HG02981 (cell line): ENCODE results near the gene ANKRD39.
A peak's percentile ranks its signal among the peaks of the same experiment; 100 is the strongest.
"Not testable (repeated sequence)": the region's sequence is repeated elsewhere in the genome, so short reads cannot be mapped to it uniquely, and the experiment has no call there.

Experiments
- ATAC-seq: cut with Tn5 transposase; IDR thresholded peaks from one replicate; pipeline ENCODE4 v1.9.1; 2021; ENCODE audit warnings: mild to moderate bottlenecking, moderate library complexity; ENCODE audit not compliant: unreplicated experiment

The ANKRD39 gene

DNA sequence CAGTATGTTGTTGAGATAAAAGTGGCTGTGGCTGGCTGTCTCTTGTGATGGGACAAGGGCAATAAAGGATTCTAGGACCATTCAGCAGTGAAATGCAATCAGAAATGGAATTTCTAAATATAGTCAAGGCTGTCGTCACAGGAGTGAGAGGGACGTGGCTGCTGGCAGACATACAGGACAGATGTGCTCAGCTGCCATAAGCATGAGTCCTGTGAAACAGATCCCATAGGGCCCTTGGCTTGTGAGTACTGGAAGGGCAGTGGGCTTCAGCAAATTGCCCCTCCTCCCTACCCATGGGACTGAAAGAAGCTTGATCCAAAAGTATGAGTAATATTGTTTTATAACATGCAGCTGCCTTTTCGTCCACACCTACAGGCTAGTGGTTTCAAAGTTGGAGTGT, 45.9 kb downstream of the ANKRD39 start:
- no peak for ATAC-seq

DNA sequence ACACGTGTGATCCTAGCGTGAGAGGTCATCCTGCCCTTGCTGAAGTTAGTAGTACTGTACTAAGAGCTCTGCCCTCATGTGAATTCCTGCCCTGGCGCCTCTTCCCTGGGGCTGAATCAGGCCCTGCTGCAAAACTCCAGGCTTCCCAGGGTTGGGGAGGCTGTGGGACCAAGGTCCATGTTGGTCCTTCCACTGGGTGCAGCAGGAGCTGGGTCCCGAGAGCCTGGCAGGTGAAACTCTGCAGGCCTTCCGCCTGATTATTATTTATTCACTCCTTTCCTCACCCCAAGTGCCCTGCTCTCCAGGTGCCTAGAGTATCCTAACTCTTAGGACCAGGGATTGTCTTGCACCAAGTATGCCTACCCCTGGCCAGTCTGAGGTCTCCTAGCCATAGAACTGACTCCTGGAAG, 47.0 kb downstream of the ANKRD39 start:
- no peak for ATAC-seq

DNA sequence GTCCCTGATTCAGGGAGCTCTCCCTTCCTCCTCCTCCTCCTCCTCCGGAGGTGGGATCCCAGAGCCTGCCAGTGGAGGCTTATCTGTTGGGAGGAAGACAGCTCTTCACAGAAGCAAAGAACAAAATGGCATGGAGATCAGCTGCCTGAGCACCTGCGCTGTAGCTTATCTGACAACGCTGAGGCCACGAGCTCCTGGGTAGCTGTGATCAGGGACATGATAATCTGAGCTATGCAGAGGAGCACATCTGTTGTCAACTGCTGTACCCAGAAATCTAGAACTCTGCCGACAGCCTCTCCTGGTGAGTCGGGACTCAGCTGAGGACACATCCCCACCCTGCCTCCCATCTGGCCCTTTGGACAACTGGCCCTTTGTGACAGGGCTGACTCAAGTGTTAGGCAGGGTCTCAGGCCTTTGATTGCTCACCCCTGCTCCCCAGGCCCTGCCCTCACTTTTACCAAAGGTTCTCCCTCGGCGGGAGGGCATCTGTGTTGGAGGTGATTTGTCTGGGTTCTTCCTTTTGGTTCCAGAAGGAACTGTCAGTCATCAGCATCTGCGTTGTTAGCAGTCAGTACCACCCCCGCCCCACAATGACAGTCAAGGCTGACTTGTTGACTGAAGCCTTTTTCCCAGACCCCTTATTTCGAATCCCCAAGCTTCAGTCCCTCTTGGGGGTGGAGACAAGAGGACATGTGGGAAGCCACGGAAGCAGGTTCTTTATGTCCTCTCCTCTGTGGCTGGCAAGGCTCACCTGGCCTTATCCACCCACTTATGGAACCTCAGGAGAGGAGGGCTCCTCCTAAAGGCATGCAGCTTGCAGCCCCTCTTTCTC, 47.6 kb downstream of the ANKRD39 start:
- ATAC-seq = no peak

DNA sequence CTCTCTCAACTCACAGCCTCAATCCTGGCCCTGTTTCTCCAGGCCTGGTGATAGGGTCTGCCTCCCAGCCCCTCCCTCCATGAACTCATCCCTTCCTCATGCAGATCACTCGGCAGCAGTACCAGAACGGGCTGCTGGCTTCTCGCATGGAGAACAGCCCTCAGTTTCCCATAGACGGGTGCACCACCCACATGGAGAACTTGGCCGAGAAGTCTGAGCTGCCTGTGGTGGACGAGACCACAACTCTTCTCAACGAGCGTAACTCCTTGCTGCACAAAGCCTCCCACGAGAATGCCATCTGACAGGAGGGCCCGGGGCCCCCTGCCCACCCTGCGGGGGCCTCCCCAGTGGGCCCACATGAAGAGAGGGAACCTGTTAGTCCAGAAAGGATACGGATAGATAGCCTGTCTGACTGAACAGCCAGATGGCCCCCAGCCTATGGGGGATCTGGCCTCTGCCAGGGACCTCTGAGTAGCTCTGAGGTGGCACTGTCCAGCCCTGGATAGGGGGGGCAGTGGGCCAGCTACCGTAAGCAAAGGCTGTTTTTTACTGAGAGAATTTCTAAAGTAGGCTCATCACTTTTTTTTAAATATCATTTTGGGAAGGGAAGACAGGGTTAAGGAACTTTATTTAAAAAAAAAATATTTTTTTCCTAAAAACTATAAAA, 48.5 kb downstream of the ANKRD39 start:
- ATAC-seq = no peak

DNA sequence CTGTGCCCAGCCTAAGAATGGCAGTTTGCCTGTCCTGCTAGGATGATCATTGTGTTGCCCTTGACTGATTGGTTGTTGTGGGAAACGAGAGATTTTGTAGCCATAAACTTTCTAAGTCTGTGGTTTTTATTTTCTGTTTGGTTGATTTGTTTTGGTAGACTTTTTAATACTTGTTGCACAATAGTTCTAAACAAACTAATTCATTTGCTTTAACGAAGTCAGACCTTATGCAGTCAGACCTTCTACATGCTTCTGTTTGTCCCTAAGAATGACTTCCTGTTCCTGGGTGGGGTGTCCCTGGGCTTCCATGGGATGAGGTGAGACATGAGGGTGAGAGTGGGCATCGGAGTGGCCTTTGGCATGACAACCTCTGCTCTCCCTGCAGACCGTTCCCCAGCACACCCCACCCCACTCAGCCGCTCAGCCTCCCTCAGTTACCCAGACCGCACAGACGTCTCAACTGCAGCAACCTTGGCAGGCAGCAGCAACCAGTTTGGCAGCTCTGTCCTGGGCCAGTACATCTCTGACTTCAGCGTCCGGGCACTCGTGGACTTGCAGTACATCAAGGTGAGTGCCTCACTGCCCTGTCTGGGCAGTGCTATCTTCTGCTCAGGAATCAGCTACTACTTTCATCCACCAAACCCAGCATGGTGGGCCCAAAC, 49.5 kb downstream of the ANKRD39 start:
- no peak for ATAC-seq

DNA sequence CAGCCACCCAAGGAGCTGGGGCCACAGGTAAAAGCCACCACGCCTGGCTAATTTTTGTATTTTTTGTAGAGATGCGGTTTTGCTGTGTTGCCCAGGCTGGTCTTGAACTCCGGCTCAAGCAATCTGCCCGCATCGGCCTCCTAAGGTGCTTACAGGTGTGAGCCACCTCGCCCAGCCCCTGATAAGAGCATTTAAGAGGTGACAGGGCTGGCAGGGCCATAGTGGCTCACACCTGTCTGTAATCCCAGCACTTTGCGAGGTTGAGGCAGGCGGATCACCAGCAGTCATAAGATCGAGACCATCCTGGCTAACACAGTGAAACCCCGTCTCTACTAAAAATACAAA, 50.7 kb downstream of the ANKRD39 start:
- no peak for ATAC-seq

DNA sequence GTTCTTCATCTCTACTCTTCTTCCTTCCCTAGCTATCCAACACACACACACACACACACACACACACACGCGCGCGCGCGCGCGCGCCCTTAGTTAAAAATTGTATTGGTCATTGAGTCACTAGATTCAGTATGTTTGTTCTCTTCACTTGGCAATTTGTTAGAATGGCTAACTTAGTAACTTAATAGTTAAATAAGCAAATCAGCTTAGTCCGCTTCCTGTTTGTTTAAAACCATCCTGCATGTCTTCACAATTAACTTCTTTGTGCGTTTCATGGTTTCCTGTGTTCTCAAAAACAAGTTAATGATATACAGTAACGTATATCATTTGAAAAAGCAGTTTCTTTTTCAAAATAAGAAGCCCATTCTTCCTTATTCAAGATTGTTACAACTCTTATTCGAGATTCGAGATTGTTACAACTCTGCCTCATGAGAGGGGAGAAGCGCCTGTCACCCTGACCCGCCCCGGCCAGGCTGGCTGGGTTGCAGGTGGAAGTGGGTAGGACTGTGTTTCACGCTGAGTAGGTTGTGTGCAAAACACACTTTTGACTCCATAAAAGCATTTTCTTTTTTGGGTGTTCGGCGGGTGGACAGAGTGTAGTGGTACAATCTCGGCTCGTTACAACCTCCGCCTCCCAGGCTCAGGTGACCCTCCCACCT, 51.2 kb downstream of the ANKRD39 start:
- ATAC-seq = peak; percentile 64

DNA sequence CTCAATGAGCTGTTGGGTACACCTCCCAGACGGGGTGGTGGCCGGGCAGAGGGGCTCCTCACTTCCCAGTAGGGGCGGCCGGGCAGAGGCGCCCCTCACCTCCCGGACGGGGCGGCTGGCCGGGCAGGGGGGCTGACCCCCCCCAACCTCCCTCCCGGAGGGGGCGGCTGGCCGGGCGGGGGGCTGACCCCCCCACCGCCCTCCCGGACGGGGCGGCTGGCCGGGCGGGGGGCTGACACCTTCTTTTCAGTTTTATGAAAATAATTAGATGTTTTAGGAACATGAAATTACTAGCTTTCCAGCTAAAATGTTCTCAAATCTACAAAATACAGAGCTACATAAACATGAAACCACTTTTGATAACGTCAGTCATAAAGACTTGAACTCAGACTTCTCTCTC, 51.9 kb downstream of the ANKRD39 start:
- ATAC-seq = not testable (repeated sequence)

DNA sequence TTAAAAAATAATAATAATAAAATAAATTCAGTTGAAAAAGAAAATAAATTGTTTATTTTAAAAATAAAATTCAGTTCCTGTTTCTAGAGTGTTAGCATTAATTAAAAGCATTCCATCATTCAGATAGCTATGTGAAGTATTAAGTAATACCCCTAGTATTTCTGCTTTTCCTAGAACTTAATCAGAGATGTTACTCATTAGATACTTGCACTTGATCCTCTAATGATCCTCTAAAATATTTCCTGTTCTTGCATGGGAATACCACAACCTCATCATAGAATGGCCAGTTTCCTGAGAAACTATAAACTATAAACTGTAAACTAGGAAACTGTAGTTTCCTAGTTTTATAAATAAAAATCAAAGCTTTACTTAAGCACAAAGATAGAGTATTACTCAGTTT, 52.8 kb downstream of the ANKRD39 start:
- ATAC-seq = no peak

DNA sequence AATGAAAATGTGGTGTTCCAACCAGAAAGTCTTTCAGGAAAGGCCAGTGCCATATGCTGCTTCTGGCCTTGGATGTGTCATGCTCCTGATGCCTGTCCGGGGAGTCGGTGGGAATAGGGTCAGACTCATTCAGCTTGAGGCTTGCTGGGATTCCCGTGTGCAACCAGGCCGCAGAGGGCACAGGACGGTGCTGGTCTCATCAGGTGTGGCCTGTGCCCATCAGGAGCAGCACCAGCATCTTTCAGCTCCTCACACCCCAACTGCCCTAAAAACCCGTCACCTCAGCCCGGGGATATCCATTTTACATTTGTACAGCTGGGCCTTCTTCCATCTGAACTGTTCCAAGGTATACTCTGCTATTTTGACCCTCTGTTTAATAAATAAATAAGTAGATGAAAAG, 55.1 kb downstream of the ANKRD39 start:
- no peak for ATAC-seq

DNA sequence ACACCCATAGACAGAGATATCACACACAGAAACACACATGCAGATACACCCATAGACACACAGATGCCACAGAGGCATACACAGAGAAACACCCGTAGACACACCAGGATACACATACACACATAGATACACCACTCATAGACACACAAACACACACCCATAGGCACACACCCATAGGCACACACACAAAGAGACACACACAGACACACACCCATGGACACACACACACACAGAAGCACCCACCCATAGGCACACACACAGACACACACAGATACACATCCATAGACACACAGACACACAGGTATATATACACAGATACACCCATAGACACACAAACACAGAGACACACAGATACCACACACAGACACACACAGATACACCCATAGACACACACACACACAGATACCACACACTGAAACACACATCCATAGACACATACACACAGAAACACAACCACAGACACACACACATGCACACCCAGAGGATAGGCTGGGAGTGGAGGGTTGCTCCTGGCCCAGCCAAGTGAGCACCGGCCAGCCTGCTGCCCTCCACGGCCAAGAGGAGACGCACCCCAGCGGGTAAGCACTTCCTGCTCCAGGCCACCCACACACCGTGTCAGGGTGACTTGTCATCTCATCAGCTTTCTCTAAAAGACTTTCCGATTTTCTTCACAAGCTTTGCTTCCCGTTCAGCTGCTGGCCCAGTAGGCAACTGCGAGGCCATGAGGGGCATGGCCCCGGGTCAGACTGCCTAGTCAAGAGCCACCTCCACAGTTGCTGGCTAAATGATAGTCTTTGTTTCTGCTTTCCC, 55.8 kb downstream of the ANKRD39 start:
- ATAC-seq = no peak

DNA sequence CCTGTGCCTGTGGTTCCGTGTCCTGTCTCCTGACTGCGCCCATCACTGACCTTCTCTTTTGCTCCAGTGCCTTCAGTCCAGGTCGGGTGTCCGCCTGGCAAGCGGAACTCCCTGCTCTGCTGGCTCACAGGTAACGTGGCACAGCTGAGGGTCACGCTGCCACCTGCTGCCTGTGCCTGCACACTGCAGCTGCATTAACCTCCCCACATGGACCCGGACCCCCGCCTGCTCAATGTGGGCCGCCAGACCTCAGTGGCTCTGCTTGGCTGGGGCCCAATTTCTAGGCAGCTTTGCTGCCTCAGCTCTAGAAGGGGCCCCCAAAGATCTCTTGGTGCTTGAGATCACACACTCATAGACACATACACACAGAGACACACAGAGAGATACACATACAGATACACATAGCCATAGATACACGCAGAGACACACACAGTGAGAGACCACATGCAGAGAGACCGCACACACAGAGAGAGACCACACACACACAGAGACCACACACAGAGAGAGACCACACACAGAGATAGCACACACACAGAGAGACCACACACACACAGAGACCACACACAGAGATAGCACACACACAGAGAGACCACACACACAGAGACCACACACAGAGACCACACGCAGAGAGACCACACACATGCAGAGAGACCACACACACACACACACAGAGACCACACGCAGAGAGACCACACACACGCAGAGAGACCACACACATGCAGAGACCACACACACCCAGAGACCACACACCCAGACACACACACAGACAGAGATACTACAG, 56.6 kb downstream of the ANKRD39 start:
- peak; percentile 71 for ATAC-seq

DNA sequence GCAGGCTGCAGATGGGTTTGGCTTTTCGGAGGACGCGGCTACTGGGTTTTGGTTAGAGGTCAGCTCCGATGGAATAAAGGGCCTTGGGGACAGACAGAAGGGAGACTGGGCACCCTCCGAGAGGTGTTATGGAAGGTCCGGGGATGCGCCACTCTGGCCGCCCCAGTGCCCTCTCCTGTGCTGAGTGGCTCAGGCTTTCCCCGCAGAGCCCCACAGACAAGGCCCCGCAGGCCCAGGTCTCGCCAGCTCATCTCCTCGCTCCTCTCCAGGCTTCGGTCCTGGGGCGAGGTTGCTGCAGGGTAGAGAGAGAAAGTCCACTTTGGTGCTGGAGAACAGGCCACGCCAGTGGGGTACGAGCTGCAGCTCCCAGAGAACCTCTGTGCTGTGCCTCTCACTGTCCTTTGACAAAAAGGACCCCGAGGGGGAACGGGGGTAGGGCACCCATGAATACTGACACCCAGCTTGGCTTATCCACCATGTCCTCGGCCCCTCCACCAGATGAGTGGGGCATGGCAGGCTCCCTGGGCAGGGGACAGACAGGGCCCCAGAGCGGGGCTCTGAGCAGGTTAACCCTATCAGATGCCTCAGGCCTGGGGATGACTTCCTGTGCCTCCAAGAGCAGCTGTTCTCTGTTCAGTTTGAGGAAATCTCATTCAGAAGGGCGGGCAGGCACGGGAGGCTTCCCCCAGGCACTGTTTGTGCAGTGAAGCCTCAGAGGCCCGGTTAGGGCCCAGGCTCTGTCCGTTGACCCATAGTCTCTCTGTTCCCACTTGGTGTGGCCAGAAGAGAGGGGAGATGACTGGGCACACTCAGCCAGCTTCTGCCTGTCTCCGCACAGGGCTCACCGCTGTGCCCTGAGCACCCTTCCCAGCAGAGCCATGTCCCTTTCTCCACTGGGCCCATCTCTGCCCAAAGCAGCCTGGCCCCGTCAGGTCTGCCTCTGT, 57.5 kb downstream of the ANKRD39 start:
- ATAC-seq = no peak

DNA sequence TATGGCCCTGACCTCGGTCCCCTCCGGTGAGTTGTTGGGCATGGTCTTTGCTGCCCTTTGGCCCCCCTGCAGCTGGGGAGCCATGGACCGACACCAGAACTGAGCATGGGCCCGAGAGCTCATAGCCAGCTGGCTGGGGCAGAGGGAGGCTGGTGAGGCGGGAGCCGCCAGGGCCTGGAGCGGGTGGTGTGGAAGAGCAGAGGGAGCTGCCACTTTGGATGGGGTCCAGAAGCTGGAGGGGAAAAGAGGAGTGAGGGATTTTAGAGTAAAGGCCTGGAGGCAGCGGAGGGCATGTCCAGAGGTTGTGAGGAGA, 58.2 kb downstream of the ANKRD39 start:
- no peak for ATAC-seq

DNA sequence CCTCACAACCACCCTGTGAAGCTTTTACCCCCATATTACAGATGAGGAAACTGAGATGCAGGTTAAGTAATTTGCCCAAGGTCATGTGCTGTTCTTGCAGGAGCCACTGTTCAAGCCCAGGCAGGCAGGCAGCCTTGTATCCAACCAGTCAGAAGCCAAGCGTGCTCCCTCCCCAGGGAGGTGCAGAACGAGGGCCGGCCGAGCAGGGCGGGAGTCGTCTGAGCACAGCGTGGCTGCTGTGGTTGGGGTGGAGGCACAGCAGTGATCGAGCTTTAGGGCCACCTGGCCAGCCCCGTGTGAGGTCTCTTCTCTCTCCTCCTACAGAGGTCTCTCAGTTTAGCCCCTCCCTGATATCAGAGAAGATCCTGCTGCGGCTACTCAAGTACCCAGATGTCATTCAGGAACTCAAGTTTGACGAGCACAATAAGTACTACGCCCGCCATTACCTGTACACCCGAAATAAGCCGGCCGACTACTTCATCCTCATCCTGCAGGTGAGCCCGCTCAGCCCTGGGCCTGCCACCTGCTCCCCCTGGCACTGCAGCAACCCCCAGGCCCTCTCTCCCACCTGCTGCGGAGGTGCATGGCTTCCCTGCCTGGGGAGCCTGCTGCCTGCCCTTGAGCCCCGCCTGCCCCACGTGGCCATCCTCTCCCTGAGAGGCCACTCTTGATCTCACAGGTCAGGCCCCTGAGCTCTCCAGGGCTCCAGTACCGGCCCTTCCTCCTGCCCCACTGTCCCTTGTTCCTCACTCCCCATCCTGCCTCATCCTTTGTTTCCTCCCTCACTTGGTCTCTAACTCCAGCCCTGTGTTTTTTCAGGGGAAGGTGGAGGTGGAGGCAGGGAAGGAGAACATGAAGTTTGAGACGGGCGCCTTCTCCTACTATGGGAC, 58.8 kb downstream of the ANKRD39 start:
- no peak for ATAC-seq
